K562 (cell line): ENCODE data around the gene PRSS53. TPM values are rescaled to one million over a fixed set of nuclear protein-coding genes. Genes with fewer than 3 reads are reported as not detected.

ENCODE experiments used
- CBFA2T3 ChIP-seq: fragments of 450-650 bp; IDR thresholded peaks from 2 replicates; pipeline ENCODE4 v1.6.1; 2017
- CHAMP1 ChIP-seq: fragments of 450-650 bp; IDR thresholded peaks from 2 replicates; pipeline ENCODE4 v1.6.1; 2016; ENCODE audit warnings: mild to moderate bottlenecking
- E2F8 ChIP-seq: fragments of 450-650 bp; IDR thresholded peaks from 2 replicates; pipeline ENCODE4 v1.7.1; 2018; ENCODE audit warnings: mild to moderate bottlenecking, low read depth; ENCODE audit not compliant: partially characterized antibody
- EWSR1 ChIP-seq: fragments of 450-650 bp; IDR thresholded peaks from 2 replicates; pipeline ENCODE4 v1.6.1; 2018; ENCODE audit warnings: borderline replicate concordance, mild to moderate bottlenecking, low read depth, moderate library complexity; ENCODE audit not compliant: partially characterized antibody
- HDGF ChIP-seq: fragments of 450-650 bp; IDR thresholded peaks from 2 replicates; pipeline ENCODE4 v1.6.1; 2016
- HMG20A ChIP-seq: fragments of 450-650 bp; formaldehyde crosslinking; conservative IDR thresholded peaks from 2 replicates; pipeline ENCODE4 v1.4.0; 2020; ENCODE audit warnings: mild to moderate bottlenecking, mixed read lengths
- LARP7 ChIP-seq: fragments of 450-650 bp; IDR thresholded peaks from 2 replicates; pipeline ENCODE4 v1.6.1; 2016
- NFRKB ChIP-seq: fragments of 450-650 bp; IDR thresholded peaks from 2 replicates; pipeline ENCODE4 v1.6.1; 2016; ENCODE audit warnings: low read depth
- NR2C2 ChIP-seq, 2 experiments: fragments of 200-800 bp in 1 of 2; sonication (Bioruptor generic) in 1 of 2; sonication (generic) in 1 of 2; formaldehyde crosslinking in 1 of 2; IDR thresholded peaks; 2 replicates each; pipeline versions ENCODE4 v1.6.1 to v1.8.0; 2016 to 2022; ENCODE audit warnings: mild to moderate bottlenecking in 1 of 2, missing compliant biosample characterization in 1 of 2, missing genetic modification characterization in 1 of 2, missing genetic modification reagents in 1 of 2
- PHF21A ChIP-seq: fragments of 450-650 bp; IDR thresholded peaks from 2 replicates; pipeline ENCODE4 v1.6.1; 2017; ENCODE audit warnings: low read depth, borderline replicate concordance
- PHF8 ChIP-seq: fragments of 200-600 bp; sonication (generic); IDR thresholded peaks from 2 replicates; pipeline ENCODE4 v1.6.1; 2012; ENCODE audit warnings: mixed run types, mild to moderate bottlenecking, inconsistent platforms, low read length, moderate library complexity, borderline replicate concordance
- RBM25 ChIP-seq: fragments of 200-400 bp; formaldehyde crosslinking; IDR thresholded peaks from 2 replicates; pipeline ENCODE4 v1.6.1; 2018; ENCODE audit warnings: low read length, low read depth, moderate library complexity; ENCODE audit not compliant: severe bottlenecking
- SMARCA4 ChIP-seq: fragments of 450-650 bp; IDR thresholded peaks from 2 replicates; pipeline ENCODE4 v1.6.1; 2016
- SP1 ChIP-seq: sonication (generic); formaldehyde crosslinking; IDR thresholded peaks from 2 replicates; pipeline ENCODE4 v1.8.1; 2022; ENCODE audit warnings: mild to moderate bottlenecking, missing genetic modification reagents
- TOE1 ChIP-seq, 2 experiments: fragments of 450-650 bp in 1 of 2; sonication (generic) in 1 of 2; formaldehyde crosslinking in 1 of 2; IDR thresholded peaks; 2 replicates each; pipeline versions ENCODE4 v1.7.1 to v1.8.0; 2016 to 2022; ENCODE audit warnings: borderline replicate concordance in 2 of 2, mild to moderate bottlenecking in 2 of 2, antibody characterized with exemption in 1 of 2, inconsistent platforms in 1 of 2, low read depth in 1 of 2, missing genetic modification reagents in 1 of 2, moderate library complexity in 1 of 2
- ZBTB17 ChIP-seq: fragments of 450-650 bp; formaldehyde crosslinking; IDR thresholded peaks from 2 replicates; pipeline ENCODE4 v1.4.0; 2020; ENCODE audit warnings: mild to moderate bottlenecking
- ZBTB2 ChIP-seq: fragments of 450-650 bp; IDR thresholded peaks from 2 replicates; pipeline ENCODE4 v1.6.1; 2016; ENCODE audit warnings: antibody characterized with exemption
- ZBTB26 ChIP-seq: fragments of 450-650 bp; formaldehyde crosslinking; IDR thresholded peaks from 2 replicates; pipeline ENCODE4 v1.4.0; 2022; ENCODE audit warnings: missing genetic modification characterization
- ZNF124 ChIP-seq: sonication (generic); formaldehyde crosslinking; IDR thresholded peaks from 2 replicates; pipeline ENCODE4 v1.8.1; 2022; ENCODE audit warnings: missing genetic modification reagents
- ZNF583 ChIP-seq: fragments of 250-450 bp; sonication (Bioruptor Pico); IDR thresholded peaks from 2 replicates; pipeline ENCODE4 v1.4.0; 2020
- polyA plus RNA-seq, 8 experiments: library from polyadenylated mRNA; depleted of rRNA in 4 of 8; stranded (reverse) in 5 of 8; unstranded in 3 of 8; fragments of >200 nt; fragmentation: Nextera tagmentation in 2 of 8; fragmentation: Illumina TruSeq in 1 of 8; extraction: Ambion mirVana in 2 of 8; extraction: Trizol in 1 of 8; gene quantifications; 2 replicates each; pipeline versions ENCODE4 v1.2.1 to v1.2.3, GENCODE V29; 2011 to 2014; ENCODE audit warnings: inconsistent platforms in 1 of 8, missing spikeins in 1 of 8
- total RNA-seq, 7 experiments: library from RNA; depleted of rRNA in 6 of 7; stranded (reverse); fragments of >200 nt in 6 of 7; fragmentation: Illumina TruSeq in 2 of 7; extraction: Trizol in 2 of 7; gene quantifications; 2 replicates each; pipeline versions ENCODE4 v1.2.1 to v1.2.3, GENCODE V29; 2011 to 2021; ENCODE audit warnings: low replicate concordance in 1 of 7

The PRSS53 gene
- total and polyA plus RNA-seq, 9 of the 15 experiments (the other 6 are each of a cell fraction or from before 2014, with no cell fraction given) = 0.40 to 1.9 (median 0.78) TPM; not detected in 2

GRCh38 chr16:31135535-31136286 is 47.0 kb upstream of the PRSS53 start, which contains the start of gene PRSS8 (continued):
- TF ChIP-seq PHF21A (no peak), LARP7 (peak; percentile 86; the same call in 1 of the 2 replicates), HMG20A (CRISPR knock-in tag) (no peak), SMARCA4 (peak; percentile 32; the same call in 1 of the 2 replicates), RBM25 (no peak), ZNF583 (CRISPR knock-in tag) (no peak), TOE1 (IDR thresholded peaks at IDR 0.05; ENCODE audit: borderline replicate concordance) (peak; percentile 31; the same call in 1 of the 2 replicates), TOE1 (CRISPR knock-in tag; IDR thresholded peaks at IDR 0.05; ENCODE audit: borderline replicate concordance, low read depth) (no peak), PHF8 (peak; percentile 27; the same call in 1 of the 2 replicates), ZBTB17 (CRISPR knock-in tag) (no peak), NR2C2 (CRISPR knock-in tag; IDR thresholded peaks at IDR 0.05) (peak; percentile 41; the same call in 1 of the 2 replicates), NR2C2 (tag; IDR thresholded peaks at IDR 0.05) (no peak), HDGF (peak; percentile 100), CHAMP1 (no peak), E2F8 (no peak), EWSR1 (no peak), CBFA2T3 (peak; percentile 30; the same call in 1 of the 2 replicates), ZBTB2 (0 out of 2 replicates have a peak, but pooled peaks have one; percentile 35), SP1 (CRISPR knock-in tag) (0 out of 2 replicates have a peak, but pooled peaks have one; percentile 29), ZNF124 (CRISPR knock-in tag) (no peak), NFRKB (0 out of 2 replicates have a peak, but pooled peaks have one; percentile 45), ZBTB26 (CRISPR knock-in tag) (peak; percentile 80)
